Measurements from ENCODE around the gene A4GALT. TPM values are rescaled to one million over a fixed set of nuclear protein-coding genes. Genes with fewer than 3 reads are reported as not detected.

A4GALT gene
- total and polyA plus RNA-seq, 2 donors (not counting 3 experiments of a cell fraction or from before 2014, with no cell fraction given): 5.4 to 20.7 TPM

GRCh38 chr22:42754658-42755057, 34.0 kb upstream of the A4GALT start:
- no peaks in the 10 kb centered on the region for H4K20me1 ChIP-seq (replicated peaks; ENCODE audit: control insufficient read depth, extremely low read depth, insufficient read depth, low read length)
- H3K4me2 ChIP-seq (ENCODE audit: insufficient read depth, low read length): no peak overlapping the region
- H3K4me1 ChIP-seq (ENCODE audit: control insufficient read depth, extremely low read depth, insufficient read depth, low read length): peaks cover 4% of the 10 kb centered on the region
- no TSS peak for BruUV-seq (replicated peaks)
- no peaks in the 10 kb centered on the region for H3K27me3 ChIP-seq (ENCODE audit: control insufficient read depth in 2 of 2, insufficient read depth in 2 of 2, low read length in 2 of 2)
- no peaks in the 10 kb centered on the region for H3K79me2 ChIP-seq (ENCODE audit: control insufficient read depth, insufficient read depth, low read length)
- H3K27ac ChIP-seq (ENCODE audit: insufficient read depth, low read depth, low read length): no peak overlapping the region
- ChIA-PET POLR2A (no interaction called here), CTCF (no interaction called here)
- peak; percentile 56 for FAIRE-seq
- H3K9ac ChIP-seq (replicated peaks; ENCODE audit: extremely low read depth, insufficient read depth, low read length): no peak overlapping the region
- DNase-seq (ENCODE audit: low read depth, low spot score): no peak
- H3K9me1 ChIP-seq (replicated peaks; ENCODE audit: control insufficient read depth, extremely low read depth, insufficient read depth, low read length): no peaks in the 10 kb centered on the region
- dilution Hi-C loops (cut with MboI; ENCODE audit: extremely low pct_ligation_motif_present, low sequenced_read_pairs) (no loop called here), intact Hi-C loops (cut with micrococcal nuclease) (loop anchor here (1.0 kb wide), 1 partner anchor 26 kb away; no protein-coding TSS in a partner anchor)
- H3K36me3 ChIP-seq (ENCODE audit: control insufficient read depth in 2 of 2, extremely low read depth in 1 of 2, insufficient read depth in 2 of 2, low read length in 2 of 2): no peaks in the 10 kb centered on the region
- no peaks in the 10 kb centered on the region for H3K9me3 ChIP-seq (replicated peaks; ENCODE audit: control insufficient read depth, insufficient read depth, low read length)
- TF ChIP-seq EZH2 (IDR thresholded peaks at IDR 0.05; ENCODE audit: borderline replicate concordance, low read depth, low read length, severe bottlenecking) (no peak), MAX (IDR thresholded peaks at IDR 0.05; ENCODE audit: insufficient read depth, insufficient read length) (no peak), FOS (IDR thresholded peaks at IDR 0.05; ENCODE audit: borderline replicate concordance, insufficient read depth, low read length) (no peak), MYC (IDR thresholded peaks at IDR 0.05; ENCODE audit: low read depth, low read length) (no peak), POLR2AphosphoS5 (IDR thresholded peaks at IDR 0.05; ENCODE audit: insufficient read depth, low read depth, low read length) (no peak), JUN (IDR thresholded peaks at IDR 0.05; ENCODE audit: borderline replicate concordance, insufficient read depth, insufficient read length, low read depth) (no peak), POLR2A (IDR thresholded peaks at IDR 0.05; ENCODE audit: low read depth, low read length) (no peak), GATA2 (IDR thresholded peaks at IDR 0.05; ENCODE audit: insufficient read depth, insufficient read length, low read depth, low read length) (no peak)
- TF ChIP-seq, protein P1, sequence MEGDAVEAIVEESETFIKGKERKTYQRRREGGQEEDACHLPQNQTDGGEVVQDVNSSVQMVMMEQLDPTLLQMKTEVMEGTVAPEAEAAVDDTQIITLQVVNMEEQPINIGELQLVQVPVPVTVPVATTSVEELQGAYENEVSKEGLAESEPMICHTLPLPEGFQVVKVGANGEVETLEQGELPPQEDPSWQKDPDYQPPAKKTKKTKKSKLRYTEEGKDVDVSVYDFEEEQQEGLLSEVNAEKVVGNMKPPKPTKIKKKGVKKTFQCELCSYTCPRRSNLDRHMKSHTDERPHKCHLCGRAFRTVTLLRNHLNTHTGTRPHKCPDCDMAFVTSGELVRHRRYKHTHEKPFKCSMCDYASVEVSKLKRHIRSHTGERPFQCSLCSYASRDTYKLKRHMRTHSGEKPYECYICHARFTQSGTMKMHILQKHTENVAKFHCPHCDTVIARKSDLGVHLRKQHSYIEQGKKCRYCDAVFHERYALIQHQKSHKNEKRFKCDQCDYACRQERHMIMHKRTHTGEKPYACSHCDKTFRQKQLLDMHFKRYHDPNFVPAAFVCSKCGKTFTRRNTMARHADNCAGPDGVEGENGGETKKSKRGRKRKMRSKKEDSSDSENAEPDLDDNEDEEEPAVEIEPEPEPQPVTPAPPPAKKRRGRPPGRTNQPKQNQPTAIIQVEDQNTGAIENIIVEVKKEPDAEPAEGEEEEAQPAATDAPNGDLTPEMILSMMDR (IDR thresholded peaks at IDR 0.05; ENCODE audit: extremely low read depth in 1 of 2, insufficient read depth in 1 of 2, low read depth in 1 of 2, low read length in 2 of 2): no peak
- no peak overlapping the region for H2AFZ ChIP-seq (ENCODE audit: low read depth, low read length)
- no peak overlapping the region for H3K4me3 ChIP-seq (replicated peaks in 1 of 3; ENCODE audit: insufficient read depth in 1 of 3, low read depth in 1 of 3, low read length in 3 of 3)
